HG03354 (cell line): Measurements from ENCODE around the gene MLEC.

ENCODE experiments used
- ATAC-seq: cut with Tn5 transposase; IDR thresholded peaks from one replicate; pipeline ENCODE4 v1.9.1; 2021; ENCODE audit warnings: mild to moderate bottlenecking; ENCODE audit not compliant: unreplicated experiment, poor library complexity, severe bottlenecking

MLEC gene

GRCh38 chr12:120686690-120687577 lies at the start of gene MLEC:
Gene MLEC (plus strand): TSS chr12:120687149. CDS start chr12:120687297, 148 bp downstream.
- ATAC-seq, result peak; percentile 73

- peak; percentile 79 for ATAC-seq
Observed at GRCh38 chr12:120639771-120640721, 46.9 kb upstream of the MLEC start, which contains the start of gene CABP1. Gene CABP1 (plus strand): TSS chr12:120640626. CDS start chr12:120640686, 60 bp downstream.

GRCh38 chr12:120640861-120641833 lies 45.8 kb upstream of the MLEC start:
- peak; percentile 47 for ATAC-seq

GRCh38 chr12:120642121-120642520 lies 44.8 kb upstream of the MLEC start:
- no peak for ATAC-seq

GRCh38 chr12:120642826-120643225 lies 44.1 kb upstream of the MLEC start:
- no peak for ATAC-seq

GRCh38 chr12:120643574-120643973 lies 43.4 kb upstream of the MLEC start:
- no peak for ATAC-seq

GRCh38 chr12:120646044-120646443 lies 40.9 kb upstream of the MLEC start:
- no peak for ATAC-seq

- ATAC-seq, result no peak
Observed at GRCh38 chr12:120647375-120647755, 39.6 kb upstream of the MLEC start.

- no peak for ATAC-seq
Observed at GRCh38 chr12:120649442-120650232, 37.3 kb upstream of the MLEC start.

- ATAC-seq, result no peak
Observed at GRCh38 chr12:120650233-120650690, 36.7 kb upstream of the MLEC start.

- no peak for ATAC-seq
Observed at GRCh38 chr12:120651821-120652220, 35.1 kb upstream of the MLEC start.

- no peak for ATAC-seq
Observed at GRCh38 chr12:120652656-120653435, 34.1 kb upstream of the MLEC start.

GRCh38 chr12:120653611-120654010 lies 33.3 kb upstream of the MLEC start:
- no peak for ATAC-seq

GRCh38 chr12:120654656-120655055 lies 32.3 kb upstream of the MLEC start:
- ATAC-seq, result no peak

- no peak for ATAC-seq
Observed at GRCh38 chr12:120656008-120656407, 30.9 kb upstream of the MLEC start.

GRCh38 chr12:120658286-120659150 lies 28.4 kb upstream of the MLEC start:
- no peak for ATAC-seq

GRCh38 chr12:120659151-120659525 lies 27.8 kb upstream of the MLEC start:
- ATAC-seq, result no peak
